ENCODE data around the gene ABITRAM. TPM values are rescaled to one million over a fixed set of nuclear protein-coding genes. Genes with fewer than 3 reads are reported as not detected.
"Not testable (repeated sequence)": the region's sequence is repeated elsewhere in the genome, so short reads cannot be mapped to it uniquely, and the experiment has no call there.

Gene ABITRAM
- total and polyA plus RNA-seq, 11 donors: 8.2 to 17.0 (median 12.9) TPM

DNA sequence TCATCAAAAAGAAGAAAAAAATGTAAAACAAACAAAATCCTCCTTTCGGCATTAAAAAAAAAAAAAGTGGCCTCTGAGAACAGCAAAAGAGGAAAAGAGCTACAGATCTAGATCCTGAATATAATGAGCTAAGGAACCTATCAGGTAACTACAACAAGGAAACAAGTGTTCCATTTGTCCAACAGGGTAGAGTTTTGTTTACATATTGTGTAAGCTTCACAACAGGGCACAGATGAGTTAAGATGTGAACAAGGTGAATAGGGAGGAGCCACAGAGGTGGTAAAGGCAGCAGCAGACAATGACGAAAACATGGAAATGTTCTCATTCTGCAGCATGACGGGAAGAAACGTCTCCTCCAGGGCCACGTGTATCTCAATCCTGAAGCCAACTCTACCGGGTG is 14.7 kb upstream of the ABITRAM start:
- Histone ChIP-seq H3K27ac (no peak overlapping the region), H3K4me1 (no peaks in the 10 kb centered on the region), H3K27me3 (no peaks in the 10 kb centered on the region), H3K36me3 (peaks cover 0 to 100% (median 95%) of the 10 kb centered on the region in 9 donors), H3K4me3 (no peak overlapping the region), H3K9me3 (no peaks in the 10 kb centered on the region)
- DNase-seq: no peak
- WGBS, 4 donors: 89 to 94% (median 90%) methylated on average over 6 of the region's 6 CpGs
- intact Hi-C loops (cut with DNase I): no loop called here
- TF ChIP-seq, protein P1, sequence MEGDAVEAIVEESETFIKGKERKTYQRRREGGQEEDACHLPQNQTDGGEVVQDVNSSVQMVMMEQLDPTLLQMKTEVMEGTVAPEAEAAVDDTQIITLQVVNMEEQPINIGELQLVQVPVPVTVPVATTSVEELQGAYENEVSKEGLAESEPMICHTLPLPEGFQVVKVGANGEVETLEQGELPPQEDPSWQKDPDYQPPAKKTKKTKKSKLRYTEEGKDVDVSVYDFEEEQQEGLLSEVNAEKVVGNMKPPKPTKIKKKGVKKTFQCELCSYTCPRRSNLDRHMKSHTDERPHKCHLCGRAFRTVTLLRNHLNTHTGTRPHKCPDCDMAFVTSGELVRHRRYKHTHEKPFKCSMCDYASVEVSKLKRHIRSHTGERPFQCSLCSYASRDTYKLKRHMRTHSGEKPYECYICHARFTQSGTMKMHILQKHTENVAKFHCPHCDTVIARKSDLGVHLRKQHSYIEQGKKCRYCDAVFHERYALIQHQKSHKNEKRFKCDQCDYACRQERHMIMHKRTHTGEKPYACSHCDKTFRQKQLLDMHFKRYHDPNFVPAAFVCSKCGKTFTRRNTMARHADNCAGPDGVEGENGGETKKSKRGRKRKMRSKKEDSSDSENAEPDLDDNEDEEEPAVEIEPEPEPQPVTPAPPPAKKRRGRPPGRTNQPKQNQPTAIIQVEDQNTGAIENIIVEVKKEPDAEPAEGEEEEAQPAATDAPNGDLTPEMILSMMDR (IDR thresholded peaks at IDR 0.05): no peak
- no peak for TF ChIP-seq POLR2A (IDR thresholded peaks at IDR 0.05)
- no peak for ATAC-seq

DNA sequence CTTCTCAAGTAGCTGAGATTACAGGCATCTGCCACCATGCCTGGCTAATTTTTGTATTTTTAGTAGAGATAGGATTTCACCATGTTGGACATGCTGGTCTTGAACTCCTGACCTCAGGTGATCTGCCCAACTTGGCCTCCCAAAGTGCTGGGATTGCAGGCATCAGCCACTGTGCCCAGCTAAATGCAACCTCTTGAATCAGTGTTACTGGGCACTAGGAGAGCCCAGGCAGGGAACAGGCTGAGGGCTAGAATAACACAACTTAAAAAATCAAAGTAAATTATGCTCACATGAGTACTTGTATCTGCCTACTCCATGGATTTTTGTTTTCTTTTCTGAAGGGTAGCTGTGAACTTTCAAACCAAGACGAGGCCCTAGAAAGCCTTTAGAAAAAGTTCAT is 13.8 kb upstream of the ABITRAM start:
- H3K27ac ChIP-seq, H3K9me3 ChIP-seq, H3K4me1 ChIP-seq, H3K4me3 ChIP-seq, H3K27me3 ChIP-seq, ATAC-seq, DNase-seq: not testable (repeated sequence)
- WGBS, 4 donors: 89 to 100% (median 96%) methylated on average over 1 of the region's 1 CpG
- intact Hi-C loops (cut with DNase I): loop anchor here in 1 of 10 donors (10.0 kb wide), 1 partner anchor 124 kb away; no protein-coding TSS in a partner anchor
- peaks cover 0 to 100% (median 95%) of the 10 kb centered on the region in 9 donors for H3K36me3 ChIP-seq

DNA sequence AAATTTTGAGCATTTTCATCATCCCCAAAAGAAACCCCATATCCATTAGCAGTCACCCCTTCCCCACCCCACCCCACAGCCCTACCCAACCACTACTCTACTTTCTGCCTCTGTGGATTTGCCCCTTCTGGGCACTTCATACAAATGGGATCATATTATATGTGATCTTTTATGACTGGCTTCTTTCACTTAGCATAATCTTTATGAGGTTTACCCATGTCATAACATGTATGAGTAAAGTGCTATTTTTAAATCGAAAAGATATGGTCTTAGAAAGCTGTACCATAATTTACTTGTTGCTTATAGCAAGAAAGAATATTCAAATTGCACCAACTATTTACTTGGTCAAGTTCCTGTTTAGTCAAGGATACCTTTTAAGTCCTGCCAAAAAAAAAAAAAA is 13.0 kb upstream of the ABITRAM start:
- ATAC-seq: no peak
- intact Hi-C loops (cut with DNase I): loop anchor here in 1 of 10 donors (10.0 kb wide), 1 partner anchor 124 kb away; no protein-coding TSS in a partner anchor
- H3K4me3 ChIP-seq: no peak overlapping the region
- WGBS, 4 donors: 77 to 91% (median 85%) methylated on average over 1 of the region's 1 CpG
- no peaks in the 10 kb centered on the region for H3K4me1 ChIP-seq
- no peaks in the 10 kb centered on the region for H3K9me3 ChIP-seq
- no peaks in the 10 kb centered on the region for H3K27me3 ChIP-seq
- H3K36me3 ChIP-seq: peaks cover 0 to 100% (median 95%) of the 10 kb centered on the region in 9 donors
- H3K27ac ChIP-seq: no peak overlapping the region
- DNase-seq: no peak
- no peak for TF ChIP-seq POLR2A (IDR thresholded peaks at IDR 0.05)
- TF ChIP-seq, protein P1 (IDR thresholded peaks at IDR 0.05): no peak

- Histone ChIP-seq H3K36me3 (peaks cover 0 to 100% (median 98%) of the 10 kb centered on the region in 9 donors), H3K4me3 (no peak overlapping the region), H3K27me3 (no peaks in the 10 kb centered on the region), H3K9me3 (no peaks in the 10 kb centered on the region), H3K4me1 (no peaks in the 10 kb centered on the region), H3K27ac (no peak overlapping the region)
- no peak for TF ChIP-seq POLR2A (IDR thresholded peaks at IDR 0.05)
- TF ChIP-seq, protein P1 (IDR thresholded peaks at IDR 0.05): no peak
- ATAC-seq: no peak
- no peak for DNase-seq
- intact Hi-C loops (cut with DNase I): loop anchor here in 1 of 10 donors (10.0 kb wide), 1 partner anchor 120 kb away; no protein-coding TSS in a partner anchor
These were observed 9.7 kb upstream of the ABITRAM start for GRCh38 chr9:108924466-108924865.

GRCh38 chr9:108928386-108928785 is 5.8 kb upstream of the ABITRAM start:
- DNase-seq: no peak
- 69 to 89% (median 85%) methylated on average over 2 of the region's 2 CpGs for WGBS, 4 donors
- Histone ChIP-seq H3K27ac (no peak overlapping the region), H3K27me3 (no peaks in the 10 kb centered on the region), H3K4me1 (peaks cover 0 to 18% (median 11%) of the 10 kb centered on the region in 12 donors), H3K9me3 (no peaks in the 10 kb centered on the region), H3K4me3 (no peak overlapping the region), H3K36me3 (peaks cover 0 to 76% (median 68%) of the 10 kb centered on the region in 9 donors)
- no peak for ATAC-seq
- intact Hi-C loops (cut with DNase I): loop anchor here in 1 of 10 donors (10.0 kb wide), 1 partner anchor 116 kb away; no protein-coding TSS in a partner anchor
- TF ChIP-seq, protein P1 (IDR thresholded peaks at IDR 0.05): no peak
- no peak for TF ChIP-seq POLR2A (IDR thresholded peaks at IDR 0.05)
